ENCODE data around the gene A2M. TPM values are rescaled to one million over a fixed set of nuclear protein-coding genes. Genes with fewer than 3 reads are reported as not detected.

The A2M gene
- total and polyA plus RNA-seq, 2 of the 13 experiments (the other 11 are each of a cell fraction or from before 2014, with no cell fraction given): 2,807 to 6,551 TPM

DNA sequence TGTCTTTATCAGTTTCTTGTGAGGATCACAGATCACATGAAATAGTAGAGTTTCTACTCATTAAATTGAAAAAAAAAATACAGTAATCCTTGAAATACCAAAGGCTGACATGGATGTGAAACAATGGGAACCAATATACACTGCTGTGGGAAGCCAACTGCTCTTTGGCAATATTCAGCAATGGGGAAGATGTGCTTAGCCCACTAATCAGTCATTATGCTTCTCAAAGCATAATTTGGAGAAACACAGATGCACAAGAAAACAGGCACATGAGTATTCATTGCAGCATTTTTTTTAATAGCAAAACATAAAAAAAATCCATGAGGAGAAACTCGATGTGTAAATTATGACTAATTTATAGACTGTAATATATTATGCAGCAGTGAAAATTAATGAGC is 40.6 kb downstream of the A2M start (continued):
- TF ChIP-seq, protein P1, sequence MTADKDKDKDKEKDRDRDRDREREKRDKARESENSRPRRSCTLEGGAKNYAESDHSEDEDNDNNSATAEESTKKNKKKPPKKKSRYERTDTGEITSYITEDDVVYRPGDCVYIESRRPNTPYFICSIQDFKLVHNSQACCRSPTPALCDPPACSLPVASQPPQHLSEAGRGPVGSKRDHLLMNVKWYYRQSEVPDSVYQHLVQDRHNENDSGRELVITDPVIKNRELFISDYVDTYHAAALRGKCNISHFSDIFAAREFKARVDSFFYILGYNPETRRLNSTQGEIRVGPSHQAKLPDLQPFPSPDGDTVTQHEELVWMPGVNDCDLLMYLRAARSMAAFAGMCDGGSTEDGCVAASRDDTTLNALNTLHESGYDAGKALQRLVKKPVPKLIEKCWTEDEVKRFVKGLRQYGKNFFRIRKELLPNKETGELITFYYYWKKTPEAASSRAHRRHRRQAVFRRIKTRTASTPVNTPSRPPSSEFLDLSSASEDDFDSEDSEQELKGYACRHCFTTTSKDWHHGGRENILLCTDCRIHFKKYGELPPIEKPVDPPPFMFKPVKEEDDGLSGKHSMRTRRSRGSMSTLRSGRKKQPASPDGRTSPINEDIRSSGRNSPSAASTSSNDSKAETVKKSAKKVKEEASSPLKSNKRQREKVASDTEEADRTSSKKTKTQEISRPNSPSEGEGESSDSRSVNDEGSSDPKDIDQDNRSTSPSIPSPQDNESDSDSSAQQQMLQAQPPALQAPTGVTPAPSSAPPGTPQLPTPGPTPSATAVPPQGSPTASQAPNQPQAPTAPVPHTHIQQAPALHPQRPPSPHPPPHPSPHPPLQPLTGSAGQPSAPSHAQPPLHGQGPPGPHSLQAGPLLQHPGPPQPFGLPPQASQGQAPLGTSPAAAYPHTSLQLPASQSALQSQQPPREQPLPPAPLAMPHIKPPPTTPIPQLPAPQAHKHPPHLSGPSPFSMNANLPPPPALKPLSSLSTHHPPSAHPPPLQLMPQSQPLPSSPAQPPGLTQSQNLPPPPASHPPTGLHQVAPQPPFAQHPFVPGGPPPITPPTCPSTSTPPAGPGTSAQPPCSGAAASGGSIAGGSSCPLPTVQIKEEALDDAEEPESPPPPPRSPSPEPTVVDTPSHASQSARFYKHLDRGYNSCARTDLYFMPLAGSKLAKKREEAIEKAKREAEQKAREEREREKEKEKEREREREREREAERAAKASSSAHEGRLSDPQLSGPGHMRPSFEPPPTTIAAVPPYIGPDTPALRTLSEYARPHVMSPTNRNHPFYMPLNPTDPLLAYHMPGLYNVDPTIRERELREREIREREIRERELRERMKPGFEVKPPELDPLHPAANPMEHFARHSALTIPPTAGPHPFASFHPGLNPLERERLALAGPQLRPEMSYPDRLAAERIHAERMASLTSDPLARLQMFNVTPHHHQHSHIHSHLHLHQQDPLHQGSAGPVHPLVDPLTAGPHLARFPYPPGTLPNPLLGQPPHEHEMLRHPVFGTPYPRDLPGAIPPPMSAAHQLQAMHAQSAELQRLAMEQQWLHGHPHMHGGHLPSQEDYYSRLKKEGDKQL (CRISPR knock-in tag; IDR thresholded peaks at IDR 0.05; ENCODE audit: low read depth): no peak
- TF ChIP-seq SNAPC2 (CRISPR knock-in tag; IDR thresholded peaks at IDR 0.05): no peak
- TF ChIP-seq ZKSCAN1 (IDR thresholded peaks at IDR 0.05; ENCODE audit: low read length): no peak
- peak in 1 of 2 experiments; percentile 39; a peak in 1 of 4 replicates for TF ChIP-seq MAFK (conservative IDR thresholded peaks at IDR 0.05 in 1 of 2, IDR thresholded peaks at IDR 0.05 in 1 of 2; ENCODE audit: low read length in 2 of 2)
- 0 out of 2 replicates have a peak, but pooled peaks have one; percentile 3 for TF ChIP-seq POLR2AphosphoS5 (IDR thresholded peaks at IDR 0.05; ENCODE audit: low read depth, low read length)
- no peak for TF ChIP-seq ONECUT2 (CRISPR knock-in tag; IDR thresholded peaks at IDR 0.05)

DNA sequence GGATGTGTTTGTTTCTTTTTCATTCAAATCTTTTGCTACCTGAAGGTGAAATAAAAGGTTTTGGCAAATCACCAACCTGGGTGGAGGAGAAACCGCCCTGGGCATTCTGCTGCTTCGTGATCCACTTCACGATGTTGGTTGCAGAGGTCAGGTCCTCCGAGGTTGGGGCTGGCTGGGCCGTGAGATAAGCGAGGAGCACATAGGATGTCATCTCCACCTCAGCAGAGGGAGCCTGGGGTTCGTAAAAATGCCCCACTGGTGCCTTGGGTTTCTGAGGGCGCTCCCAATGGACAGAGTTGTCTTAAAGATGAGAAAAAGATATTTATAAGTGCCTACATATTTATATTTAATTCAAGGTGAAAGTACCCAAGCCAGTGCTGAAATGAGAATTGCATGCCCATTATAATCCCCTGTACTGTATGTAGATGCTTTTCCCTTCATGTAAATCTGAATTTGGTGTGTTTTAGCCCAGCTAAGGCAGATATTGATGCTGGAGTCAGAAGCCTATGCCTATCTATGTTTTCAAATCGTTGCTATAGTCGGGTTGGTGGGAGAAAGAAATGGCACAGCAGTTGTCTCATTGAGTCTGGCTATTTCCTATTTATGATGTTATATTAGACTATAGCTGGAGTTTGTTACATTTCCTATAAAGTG is 41.1 kb downstream of the A2M start:
- no TSS peak for BruUV-seq (replicated peaks)
- peak; percentile 6; the same call in 1 of the 3 replicates for ATAC-seq
- Histone ChIP-seq H4K20me1 (ENCODE audit: insufficient read depth, low read length) (peaks cover 27% of the 10 kb centered on the region), H3K27me3 (ENCODE audit: control insufficient read depth in 1 of 2, insufficient read depth in 2 of 2, low read length in 2 of 2) (no peaks in the 10 kb centered on the region), H3K4me3 (replicated peaks in 1 of 3; ENCODE audit: insufficient read depth in 1 of 3, low read depth in 2 of 3, low read length in 3 of 3) (no peak overlapping the region), H3K36me3 (replicated peaks in 1 of 2; ENCODE audit: control insufficient read depth in 1 of 2, insufficient read depth in 2 of 2, low read length in 2 of 2) (peaks cover 36 to 91% of the 10 kb centered on the region in 2 experiments), H3K79me2 (ENCODE audit: insufficient read depth, low read length) (no peaks in the 10 kb centered on the region), H3K4me1 (ENCODE audit: insufficient read depth, low read length) (peaks cover 14% of the 10 kb centered on the region), H3K27ac (ENCODE audit: extremely low read length, insufficient read depth, low read length) (no peak overlapping the region), H3K9me3 (ENCODE audit: low read length) (no peaks in the 10 kb centered on the region), H3K4me2 (ENCODE audit: low read depth, low read length) (no peak overlapping the region), H2AFZ (ENCODE audit: low read length) (no peak overlapping the region), H3K9ac (ENCODE audit: insufficient read depth, low read depth, low read length) (no peak overlapping the region)
- intact Hi-C loops (cut with micrococcal nuclease; ENCODE audit: unreplicated experiment): no loop called here
- no peak for DNase-seq (ENCODE audit: low spot score)
- ChIA-PET CTCF (ENCODE audit: low intra/inter-chr PET ratio, low total read pairs) (no interaction called here), POLR2A (interaction anchor here (2.0 kb wide), 1 partner anchor 9 kb away, joined by 9 read pairs; no protein-coding TSS in a partner anchor)
- in situ Hi-C loops (cut with HindIII; ENCODE audit: extremely low pct_ligation_motif_present, low pct_unique_long_range_greater_than_20kb): no loop called here
- FAIRE-seq: no peak
- WGBS (ENCODE audit: low lambda C conversion rate): 92% methylated on average over 10 of the region's 10 CpGs
- TF ChIP-seq BRD4 (CRISPR knock-in tag; IDR thresholded peaks at IDR 0.05) (no peak), HMGXB3 (CRISPR knock-in tag; IDR thresholded peaks at IDR 0.05; ENCODE audit: borderline replicate concordance) (no peak), TRAFD1 (CRISPR knock-in tag; IDR thresholded peaks at IDR 0.05; ENCODE audit: borderline replicate concordance) (no peak)

Data from HepG2 (cell line).